PFSK-1 (cell line): ENCODE data around the gene BANP.

ENCODE experiments used
- FOXP2 ChIP-seq: optimal IDR thresholded peaks from 2 replicates; pipeline ENCODE3; 2011; ENCODE audit warnings: borderline replicate concordance, control low read depth, inconsistent platforms; ENCODE audit not compliant: insufficient read depth; ENCODE audit errors: extremely low read length, extremely low read depth
- POLR2AphosphoS5 ChIP-seq: IDR thresholded peaks from 2 replicates; pipeline ENCODE4 v1.6.1; 2012; ENCODE audit warnings: low read depth, mild to moderate bottlenecking, control low read depth, low read length, moderate library complexity
- REST ChIP-seq, 2 experiments: IDR thresholded peaks; 2 replicates each; pipeline versions ENCODE4 v1.6.1 to v1.8.0; 2011 to 2012; ENCODE audit warnings: low read depth in 2 of 2, low read length in 2 of 2, control low read depth in 1 of 2, inconsistent platforms in 1 of 2, mild to moderate bottlenecking in 1 of 2, moderate library complexity in 1 of 2; ENCODE audit not compliant: insufficient read depth in 1 of 2
- SIN3A ChIP-seq: IDR thresholded peaks from 2 replicates; pipeline ENCODE4 v1.6.1; 2012; ENCODE audit warnings: mild to moderate bottlenecking, low read length, moderate library complexity, borderline replicate concordance; ENCODE audit not compliant: insufficient read depth
- TAF1 ChIP-seq: IDR thresholded peaks from 2 replicates; pipeline ENCODE4 v1.6.1; 2012; ENCODE audit warnings: low read length, control low read depth, borderline replicate concordance; ENCODE audit not compliant: insufficient read depth

The BANP gene

GRCh38 chr16:87966064-87966645 is 14.9 kb downstream of the BANP start:
- TF ChIP-seq POLR2AphosphoS5 (no peak), REST (IDR thresholded peaks at IDR 0.05; ENCODE audit: insufficient read depth in 1 of 2, low read depth in 2 of 2, low read length in 2 of 2) (no peak), FOXP2 (no peak), SIN3A (no peak), TAF1 (no peak)

GRCh38 chr16:87966685-87967185 is 15.5 kb downstream of the BANP start:
- TF ChIP-seq SIN3A = no peak

- TF ChIP-seq POLR2AphosphoS5 = no peak
- TF ChIP-seq REST (IDR thresholded peaks at IDR 0.05; ENCODE audit: insufficient read depth in 1 of 2, low read depth in 2 of 2, low read length in 2 of 2) = no peak
- TF ChIP-seq SIN3A = no peak
- no peak for TF ChIP-seq TAF1
- TF ChIP-seq FOXP2 = no peak
Measured at GRCh38 chr16:87968541-87968940, 17.3 kb downstream of the BANP start.

GRCh38 chr16:87970186-87970585 is 19.0 kb downstream of the BANP start:
- TF ChIP-seq POLR2AphosphoS5 (no peak), FOXP2 (no peak), TAF1 (no peak), SIN3A (no peak), REST (IDR thresholded peaks at IDR 0.05; ENCODE audit: insufficient read depth in 1 of 2, low read depth in 2 of 2, low read length in 2 of 2) (no peak)

- no peak for TF ChIP-seq REST (IDR thresholded peaks at IDR 0.05; ENCODE audit: insufficient read depth in 1 of 2, low read depth in 2 of 2, low read length in 2 of 2)
- TF ChIP-seq POLR2AphosphoS5 = no peak
- TF ChIP-seq FOXP2 = no peak
- no peak for TF ChIP-seq SIN3A
- no peak for TF ChIP-seq TAF1
Measured at GRCh38 chr16:87971933-87972332, 20.7 kb downstream of the BANP start.
